Daoy (cell line): ENCODE results near the gene NTRK2. TPM values are rescaled to one million over a fixed set of nuclear protein-coding genes. Genes with fewer than 3 reads are reported as not detected.

Experiments
- DNase-seq: peaks from one replicate; pipeline ENCODE4 v3.0.0-alpha.2; 2015; ENCODE audit warnings: low read depth
- total RNA-seq: library from RNA; depleted of rRNA; stranded (reverse); fragments of >200 nt; shearing (Covaris generic); gene quantifications from 2 replicates; pipeline ENCODE4 v1.2.3, GENCODE V29; 2014

The NTRK2 gene
- total RNA-seq, 1 experiment from 2014 or later, result 0.29 TPM

DNA sequence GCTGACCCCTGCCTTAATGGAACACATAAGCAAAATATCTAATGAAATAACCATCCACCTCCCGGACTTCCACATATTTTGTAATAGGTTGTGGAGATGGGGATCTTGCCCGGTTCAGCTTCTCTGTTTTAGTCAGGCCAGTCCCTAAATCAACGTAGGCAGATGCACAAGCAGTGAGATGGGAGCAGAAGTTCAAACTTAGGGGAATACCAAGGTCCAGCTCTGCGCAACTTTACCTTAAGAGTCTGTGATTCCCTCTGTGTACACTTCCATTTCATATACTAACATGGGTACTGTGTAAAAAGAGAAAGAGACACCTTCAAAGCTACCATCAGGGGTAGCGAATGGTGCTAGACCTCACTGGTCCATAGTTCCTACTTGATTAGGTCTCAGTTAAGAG lies 110.9 kb downstream of the NTRK2 start:
- no peak for DNase-seq

DNA sequence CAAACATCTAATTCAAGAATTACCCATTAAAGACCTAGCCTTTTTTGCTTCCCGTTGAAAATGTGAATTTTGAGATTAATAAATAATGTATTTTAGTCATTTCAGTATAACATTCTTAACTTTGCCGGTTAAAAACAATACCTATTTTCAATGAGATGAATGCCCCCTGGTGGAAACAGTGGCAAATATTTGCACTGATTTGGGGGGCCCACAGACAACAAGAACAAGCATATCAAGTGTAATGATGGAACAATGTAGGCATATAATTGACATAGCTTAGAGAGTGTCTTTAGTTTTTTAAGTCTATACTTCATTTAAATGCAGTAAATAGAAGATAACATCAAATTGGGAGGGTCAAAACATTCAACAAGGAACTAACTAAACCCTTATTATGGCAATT lies 111.9 kb downstream of the NTRK2 start:
- DNase-seq, result peak; percentile 23

DNA sequence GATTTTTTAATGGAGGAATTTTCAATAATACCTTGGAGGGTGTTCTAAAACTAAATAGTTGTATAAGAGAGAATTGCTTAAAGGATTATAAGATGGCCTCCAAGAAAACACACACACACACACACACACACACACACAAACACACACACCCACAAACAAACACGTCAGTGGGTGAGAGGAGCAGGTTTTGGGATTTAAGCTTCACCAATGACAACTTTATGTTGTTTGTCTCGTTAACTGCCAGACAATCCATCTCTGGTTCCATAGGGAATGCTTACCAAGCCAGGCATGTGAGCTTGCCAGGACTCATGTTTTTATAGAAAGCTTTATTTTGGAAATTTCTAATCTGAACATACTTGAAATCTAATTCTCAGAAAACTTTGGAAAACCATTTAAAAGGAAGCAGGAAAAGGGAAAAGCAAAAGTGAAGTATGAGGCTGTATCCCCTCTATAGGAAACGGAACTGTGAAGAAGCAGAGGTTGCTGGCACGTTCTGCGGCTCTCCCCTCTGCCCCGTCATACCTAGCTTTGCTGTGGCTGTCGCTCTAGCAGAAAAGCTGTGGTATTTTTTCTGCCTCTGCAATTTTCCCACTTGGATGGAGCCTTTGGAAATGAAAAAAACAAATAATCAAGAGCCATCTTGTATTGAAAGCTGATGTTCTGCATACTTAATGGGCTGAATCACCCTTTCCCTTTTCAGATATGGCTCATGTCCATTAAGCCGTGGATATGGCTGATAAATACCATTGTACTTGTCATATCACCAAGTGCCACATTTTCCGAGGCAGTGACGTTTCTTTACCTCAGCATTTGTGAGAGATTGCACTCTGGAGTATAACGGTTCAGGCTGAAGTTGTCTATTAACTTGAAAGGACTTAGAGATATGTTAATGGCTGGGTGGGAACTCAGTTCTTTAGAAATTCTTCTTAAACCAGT lies 112.7 kb downstream of the NTRK2 start:
- no peak for DNase-seq

DNA sequence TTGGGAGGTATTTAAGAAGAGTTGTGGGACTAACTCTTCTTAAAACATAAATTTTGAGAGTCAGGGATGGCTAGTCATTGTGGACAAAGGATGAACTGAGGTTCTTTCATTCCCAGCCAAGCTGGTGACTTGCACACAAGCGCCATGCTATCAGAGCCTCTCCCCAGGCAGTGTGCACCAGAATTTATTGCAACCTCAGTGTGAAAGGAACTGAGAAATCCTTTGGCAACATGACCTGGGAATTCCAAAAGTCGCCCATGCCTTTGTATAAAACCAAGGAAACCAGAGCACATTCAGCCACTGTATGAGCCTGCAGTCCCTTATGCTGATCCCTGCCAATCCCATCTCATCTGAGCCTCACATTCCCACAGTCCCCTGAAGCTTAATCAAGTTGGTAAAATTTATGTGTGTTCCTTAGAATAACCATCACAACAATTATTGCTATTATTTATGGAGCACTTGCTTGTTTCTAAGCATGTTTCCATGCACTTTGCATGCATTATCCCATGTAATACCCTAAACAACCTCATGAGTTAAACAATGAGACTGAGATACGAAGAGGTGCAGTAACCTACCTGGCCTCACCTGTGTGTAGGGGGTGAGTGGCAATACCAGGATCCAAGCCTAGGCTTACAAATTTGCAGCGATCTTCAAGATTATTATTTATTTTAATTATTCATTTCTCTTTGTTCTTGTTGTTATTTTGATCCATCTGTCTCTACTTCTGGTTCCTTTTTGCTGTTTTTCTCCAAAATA lies 116.4 kb downstream of the NTRK2 start:
- DNase-seq, result no peak

DNA sequence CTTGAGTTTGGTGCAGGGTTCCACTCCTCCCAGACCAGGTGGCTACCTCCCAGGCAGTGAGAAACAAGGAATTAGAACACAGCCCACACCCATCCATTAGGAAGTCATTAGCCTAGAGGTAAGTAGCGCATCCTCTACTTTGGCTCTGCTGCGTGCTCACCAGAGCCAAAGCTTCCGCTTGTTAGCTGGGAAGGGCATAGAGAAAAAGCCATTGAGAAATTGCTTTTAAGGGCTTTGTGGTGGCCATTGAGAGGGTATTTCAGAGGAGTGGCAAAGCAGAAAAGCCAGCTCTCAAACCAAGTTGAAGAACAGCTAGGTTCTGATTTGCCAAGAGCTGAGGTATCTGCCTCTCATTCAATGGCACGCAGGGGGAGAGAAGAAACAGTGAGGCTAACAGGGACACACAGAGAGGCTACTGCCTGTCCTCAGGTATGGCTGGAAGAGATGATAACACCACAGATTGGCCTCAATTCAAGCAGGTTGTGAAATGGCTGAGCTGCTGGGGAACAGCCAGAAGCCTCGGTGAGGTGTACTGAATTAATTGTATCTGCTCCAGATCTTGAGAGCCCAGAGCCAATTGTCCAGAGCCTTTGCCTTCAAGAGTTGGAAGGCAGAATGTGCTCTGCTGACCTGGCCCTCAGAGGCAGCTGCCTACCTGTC lies 119.4 kb downstream of the NTRK2 start:
- DNase-seq, result no peak

DNA sequence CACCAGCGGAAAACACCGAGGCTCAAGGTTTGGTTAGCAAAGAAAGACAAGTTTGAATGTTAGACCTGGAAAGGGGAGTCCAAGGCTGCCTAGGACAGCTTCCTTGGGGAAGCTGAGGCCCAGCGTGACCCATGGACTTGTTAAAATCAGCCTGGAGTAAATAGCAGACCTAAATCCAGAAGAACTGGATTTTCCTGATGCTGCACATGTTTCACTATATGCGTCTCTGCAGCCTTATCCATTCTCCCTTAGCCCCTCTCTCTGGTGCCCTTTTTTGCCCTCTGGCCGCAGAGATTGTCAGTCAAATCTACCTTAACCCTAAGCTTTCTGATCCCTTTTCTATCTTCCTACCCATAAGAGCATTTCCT lies 119.9 kb downstream of the NTRK2 start:
- no peak for DNase-seq

DNA sequence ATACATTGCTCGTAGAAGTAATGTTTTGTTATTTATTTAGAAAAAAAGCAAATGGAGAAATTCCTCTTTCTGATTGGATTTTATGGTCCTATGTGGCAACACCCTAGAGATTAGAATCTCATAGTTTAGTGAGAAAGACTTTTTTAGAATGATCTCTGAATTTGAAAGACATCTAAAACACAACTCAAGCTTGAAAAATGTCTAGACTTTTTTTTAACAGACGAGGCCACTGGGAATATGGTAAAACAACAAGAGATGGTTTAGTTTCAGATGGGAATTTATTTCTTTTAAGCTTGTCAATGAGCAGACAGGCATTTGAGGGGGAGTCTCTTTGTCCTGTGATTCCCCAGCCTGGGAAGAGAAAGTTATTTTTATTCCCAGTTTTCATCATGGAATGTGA lies 122.1 kb downstream of the NTRK2 start:
- no peak for DNase-seq

DNA sequence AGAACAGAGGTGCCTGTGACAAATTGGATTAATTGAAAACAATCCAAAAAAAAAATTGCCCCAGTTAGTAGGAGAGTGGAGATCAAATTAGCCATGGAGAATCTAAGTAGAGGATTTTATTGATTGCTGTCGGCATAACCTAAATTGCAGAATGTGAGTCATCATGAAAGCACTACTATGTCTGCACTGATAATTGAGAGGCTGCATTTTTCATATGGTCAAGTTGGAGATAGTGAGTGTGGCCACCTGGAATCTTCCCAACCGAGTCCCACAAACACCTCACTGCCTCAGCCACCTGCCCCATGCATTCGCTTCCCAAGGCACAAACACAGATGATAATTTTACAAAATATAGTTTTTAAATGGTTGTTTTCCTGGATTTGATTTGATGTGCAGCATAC lies 123.7 kb downstream of the NTRK2 start:
- DNase-seq, result no peak

DNA sequence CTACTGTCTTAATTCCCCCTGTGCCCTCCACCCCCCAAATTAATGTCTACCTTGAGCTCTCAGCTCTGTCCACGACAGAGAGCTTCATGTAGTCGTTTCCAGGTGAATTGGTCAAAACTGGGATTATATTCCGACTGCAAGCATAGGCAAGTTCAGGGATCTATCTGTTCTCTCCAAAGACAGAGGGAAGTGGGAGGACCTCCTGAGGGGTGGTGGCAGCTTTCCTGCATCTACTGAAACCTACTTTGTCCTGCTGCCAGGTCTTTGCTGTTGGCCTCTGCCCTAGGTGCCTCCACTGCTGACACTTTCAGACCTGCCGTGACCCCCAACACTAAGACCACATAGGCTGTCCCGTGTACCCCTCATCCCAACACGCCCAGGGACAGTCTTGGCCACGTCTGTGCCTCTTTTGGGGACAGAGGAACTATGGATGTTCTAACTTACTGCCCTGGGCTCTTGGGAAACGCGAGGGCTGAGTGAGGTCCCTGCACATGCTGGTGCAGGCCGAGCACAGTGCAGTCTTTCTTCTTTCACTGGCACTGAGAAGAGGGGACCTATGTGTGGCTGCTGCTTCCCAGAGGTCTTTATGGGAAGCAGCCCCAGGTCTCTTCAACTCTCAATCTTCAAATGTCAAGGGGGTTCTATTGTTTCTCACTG lies 125.6 kb downstream of the NTRK2 start:
- DNase-seq, result no peak

DNA sequence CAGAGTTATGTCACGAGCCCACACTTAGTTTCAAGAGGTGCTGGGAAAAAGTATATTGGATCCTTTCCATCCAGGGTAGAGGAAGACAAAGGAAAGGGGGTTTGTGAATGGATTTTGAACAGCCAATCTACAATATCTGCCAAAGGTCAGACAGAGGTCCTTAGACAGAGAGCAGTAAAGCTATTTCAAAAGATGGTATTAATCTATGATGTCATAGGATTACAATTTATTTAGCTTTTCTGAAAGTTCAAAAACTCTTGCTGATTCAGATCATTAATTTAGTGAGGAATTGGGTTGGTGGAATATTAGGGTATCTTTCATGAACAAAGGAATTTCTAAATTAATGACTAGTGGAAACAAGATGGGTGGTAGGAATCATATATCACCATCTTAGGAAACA lies 126.9 kb downstream of the NTRK2 start:
- DNase-seq, result no peak

DNA sequence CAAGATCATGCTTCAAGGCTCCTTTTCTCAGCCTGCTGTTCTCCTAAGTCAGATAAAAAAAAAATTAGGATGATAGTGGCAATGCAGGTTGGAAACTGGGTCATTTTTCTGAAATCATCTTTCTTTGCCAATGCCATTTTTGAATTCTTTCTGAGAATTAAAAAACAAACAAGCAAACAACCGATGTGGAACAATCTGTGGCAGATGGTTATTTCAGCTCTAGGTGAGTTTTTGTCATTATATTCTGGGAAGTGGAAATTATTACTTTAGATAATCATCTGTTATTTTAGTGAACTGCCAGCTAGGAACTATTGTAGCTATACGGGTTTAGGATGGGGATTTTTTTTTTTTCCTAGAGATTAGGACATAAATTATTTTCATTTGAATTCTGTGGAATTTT lies 129.7 kb downstream of the NTRK2 start:
- DNase-seq, result no peak

DNA sequence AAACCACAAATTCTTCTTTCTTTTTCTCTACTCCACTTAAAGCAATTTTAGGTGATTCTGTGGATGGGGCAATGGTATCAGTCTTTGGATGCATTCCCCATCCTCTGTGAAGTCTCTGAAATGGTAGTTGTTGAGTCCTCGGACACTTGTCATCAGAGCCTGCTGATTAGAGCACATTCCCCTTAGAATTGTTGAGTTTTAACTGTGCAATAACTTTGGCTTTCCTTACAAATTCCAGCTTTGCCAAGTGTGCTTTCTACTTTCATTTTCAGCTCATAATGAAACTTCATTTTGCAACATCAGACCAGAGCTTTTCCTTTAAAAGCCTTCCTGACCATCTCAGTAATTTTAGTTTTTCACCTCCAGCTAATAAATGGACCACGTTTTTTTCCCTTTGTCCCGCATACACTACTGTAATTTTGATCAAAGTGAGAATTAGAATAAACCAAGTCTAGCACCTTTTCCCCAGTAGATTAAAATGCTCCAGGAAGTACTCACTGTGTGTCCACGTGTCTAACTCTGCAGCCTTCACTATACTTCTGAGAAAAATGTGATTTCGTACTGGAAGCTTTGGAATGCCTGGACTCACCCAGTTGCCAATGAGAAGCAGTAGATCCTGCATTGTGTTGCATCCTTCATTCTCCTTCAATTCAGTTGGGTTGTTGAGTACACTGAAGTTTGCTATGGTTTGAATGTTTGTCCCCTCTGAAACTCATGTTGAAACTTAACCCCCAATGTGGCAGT lies 135.6 kb downstream of the NTRK2 start:
- DNase-seq, result no peak

DNA sequence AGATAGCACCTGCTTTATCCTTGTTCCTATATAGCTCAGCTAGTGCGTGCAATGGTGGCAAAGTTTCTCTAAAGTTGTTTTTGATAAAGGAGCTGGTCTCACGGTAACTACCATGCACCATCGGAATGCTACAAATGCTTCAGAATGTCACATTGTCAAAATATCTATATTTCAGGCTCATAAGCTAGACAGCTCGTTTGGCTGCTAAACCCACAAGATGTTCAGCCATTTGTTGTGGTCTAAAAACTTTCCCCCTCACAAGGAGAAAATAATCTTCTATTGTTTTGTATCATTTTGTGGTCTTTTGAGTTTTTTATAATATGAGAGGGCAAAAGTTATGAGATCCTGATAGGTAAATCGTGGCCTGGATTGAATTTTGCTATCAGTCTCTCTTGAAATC lies 137.9 kb downstream of the NTRK2 start:
- no peak for DNase-seq

DNA sequence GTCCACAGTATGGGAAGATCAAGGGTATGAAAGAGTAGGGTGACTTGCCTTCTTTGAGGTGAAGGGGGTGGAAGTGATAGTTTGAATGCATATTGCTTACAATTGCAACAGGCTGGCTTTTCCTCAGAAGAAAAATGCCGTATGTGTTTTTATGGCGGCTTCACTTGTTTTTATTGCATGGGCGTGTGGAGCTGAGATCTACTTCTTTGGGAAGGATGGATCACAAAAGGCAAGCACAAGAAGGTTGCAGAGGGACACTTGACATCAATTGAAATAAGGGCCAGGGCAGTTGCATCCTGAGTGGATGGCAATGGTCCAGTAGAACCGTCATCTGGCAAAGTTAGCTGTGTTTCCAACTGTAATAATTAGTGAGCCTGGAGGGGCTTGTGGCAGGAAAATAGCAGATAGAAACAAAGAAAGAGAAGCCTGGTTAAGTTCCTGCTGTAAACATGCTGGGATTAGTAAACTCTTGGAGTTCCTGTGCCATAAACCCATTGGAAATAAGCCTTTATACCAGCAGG lies 138.4 kb downstream of the NTRK2 start:
- DNase-seq, result no peak

DNA sequence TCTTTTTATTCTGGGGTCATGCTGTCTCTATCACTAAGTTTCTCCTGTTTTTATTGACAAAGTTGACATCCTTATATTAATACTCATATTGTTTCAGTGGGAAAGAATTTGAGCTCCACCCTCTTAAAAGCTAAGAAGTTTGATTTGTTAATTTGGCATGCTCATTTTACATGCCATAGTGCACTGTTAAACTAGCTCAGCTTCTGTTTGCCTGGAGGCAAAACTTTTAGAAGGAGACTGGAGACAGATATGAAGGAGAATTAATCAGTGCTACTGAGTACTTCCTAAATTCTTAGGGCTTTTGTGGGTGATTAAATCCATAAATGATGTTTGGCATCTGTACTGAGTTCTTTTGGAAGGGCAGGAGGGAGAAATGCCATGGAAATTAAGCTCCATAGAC lies 138.9 kb downstream of the NTRK2 start:
- no peak for DNase-seq

DNA sequence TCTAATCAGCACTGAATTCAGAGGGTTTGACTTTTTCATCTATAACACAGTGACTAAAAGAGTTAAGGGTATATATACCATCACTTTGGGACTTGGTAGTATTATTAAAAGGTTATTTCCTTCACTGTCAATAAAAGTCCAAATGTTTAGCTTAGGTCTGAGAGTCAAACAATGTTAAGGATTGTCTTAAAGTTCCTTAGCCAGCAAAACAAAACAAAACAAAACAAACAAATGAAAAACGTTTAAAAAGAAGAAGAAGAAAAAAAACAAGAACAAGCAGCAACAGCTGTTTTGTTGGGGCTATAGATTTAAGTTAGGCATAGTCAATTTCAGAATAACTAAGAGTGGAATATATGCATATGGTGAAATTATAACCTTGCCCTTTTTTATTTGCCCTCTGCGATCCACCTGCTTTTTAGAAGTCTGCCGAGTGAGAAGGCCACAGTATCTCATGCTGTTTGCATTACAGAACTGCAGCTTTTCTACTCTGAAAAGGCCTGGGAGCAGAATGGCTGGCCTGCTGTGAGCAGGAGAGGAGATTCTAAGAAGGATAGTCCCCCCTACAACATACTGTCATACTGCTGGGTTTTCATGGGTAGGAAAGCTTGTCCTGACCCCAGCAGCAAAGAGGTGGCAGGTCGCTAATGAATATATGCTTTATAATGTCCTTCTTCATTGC lies 141.7 kb downstream of the NTRK2 start:
- no peak for DNase-seq

DNA sequence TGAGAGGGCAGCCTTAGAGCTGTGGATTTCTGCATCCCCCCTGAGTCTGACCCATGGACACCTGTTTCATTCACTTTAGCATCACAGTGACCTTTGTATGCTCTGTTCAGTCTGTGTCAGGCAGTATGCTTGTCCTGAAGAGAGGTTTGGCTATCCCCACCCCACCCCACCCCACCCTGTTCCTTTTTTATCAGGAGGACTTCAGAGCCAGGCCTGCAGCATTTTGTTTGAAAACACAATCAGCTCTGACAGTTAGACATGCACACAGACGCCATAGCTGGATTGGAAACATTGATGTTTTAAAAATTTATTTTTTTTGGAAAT lies 142.2 kb downstream of the NTRK2 start:
- no peak for DNase-seq

DNA sequence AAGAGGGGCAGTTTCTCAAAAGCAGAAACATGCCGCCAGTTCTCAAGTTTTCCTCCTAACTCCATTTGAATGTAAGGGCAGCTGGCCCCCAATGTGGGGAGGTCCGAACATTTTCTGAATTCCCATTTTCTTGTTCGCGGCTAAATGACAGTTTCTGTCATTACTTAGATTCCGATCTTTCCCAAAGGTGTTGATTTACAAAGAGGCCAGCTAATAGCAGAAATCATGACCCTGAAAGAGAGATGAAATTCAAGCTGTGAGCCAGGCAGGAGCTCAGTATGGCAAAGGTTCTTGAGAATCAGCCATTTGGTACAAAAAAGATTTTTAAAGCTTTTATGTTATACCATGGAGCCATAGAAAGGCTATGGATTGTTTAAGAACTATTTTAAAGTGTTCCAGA lies 142.8 kb downstream of the NTRK2 start:
- DNase-seq, result no peak

DNA sequence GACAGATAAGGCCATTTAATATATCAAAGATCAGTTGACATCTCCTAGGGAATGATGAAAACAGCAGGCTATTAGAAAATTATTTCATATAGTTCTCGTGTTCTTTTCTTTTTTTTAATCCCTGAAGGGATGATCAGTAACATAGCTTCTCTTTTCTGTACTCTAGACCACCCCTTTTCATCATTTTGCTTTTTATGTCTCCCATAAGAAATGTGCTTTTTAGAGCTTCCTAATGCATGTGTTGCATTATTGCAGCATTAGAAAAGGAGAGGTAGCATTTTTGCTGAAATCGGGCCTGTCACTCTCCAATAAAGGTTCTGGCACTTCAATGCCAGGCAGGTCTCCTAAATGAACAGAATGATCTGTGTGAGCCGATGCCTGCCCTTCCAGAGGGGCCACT lies 143.3 kb downstream of the NTRK2 start:
- no peak for DNase-seq

DNA sequence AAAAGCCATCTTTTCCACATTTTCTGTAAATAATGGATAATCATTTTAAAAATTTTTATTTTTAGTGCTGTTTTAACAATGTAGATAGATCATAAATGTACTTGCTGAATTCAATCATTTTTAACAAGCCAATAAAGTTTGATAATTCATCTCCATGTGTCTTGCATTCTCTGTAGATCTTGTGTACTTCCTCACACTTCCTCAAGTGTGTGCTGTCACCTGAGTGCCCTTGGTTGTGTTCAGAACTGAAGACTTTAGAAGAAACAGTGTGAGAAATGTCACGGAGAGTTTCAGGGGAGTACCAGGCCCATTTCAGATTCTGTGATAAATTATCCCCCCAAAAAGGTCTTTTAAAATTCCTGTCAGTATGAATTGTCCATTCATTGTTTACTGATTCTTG lies 146.0 kb downstream of the NTRK2 start:
- no peak for DNase-seq

DNA sequence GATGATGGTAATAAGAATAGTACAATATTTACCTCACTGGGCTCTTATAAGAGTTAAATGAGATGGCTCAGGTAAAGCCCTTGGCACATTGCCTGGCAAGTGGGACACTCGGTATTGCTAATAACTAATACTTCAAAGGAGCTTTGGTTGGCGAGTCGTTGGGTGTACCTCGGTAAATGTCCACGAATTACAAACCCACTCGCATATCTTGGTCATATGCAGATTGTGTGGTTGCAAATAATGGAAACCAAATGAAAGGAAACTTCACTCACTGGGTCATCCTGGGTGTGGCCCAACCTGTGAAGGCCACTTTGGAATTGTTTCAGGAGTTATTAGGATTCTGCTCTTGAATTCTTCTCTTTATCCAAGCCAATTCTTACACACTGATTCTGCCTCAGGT lies 147.5 kb downstream of the NTRK2 start:
- DNase-seq, result no peak
